GM13977 (cell line): ENCODE data around the gene PAAF1.

Experiments used
- DNase-seq: peaks from one replicate; pipeline ENCODE4 v3.0.0; 2012; ENCODE audit warnings: low spot score
- in situ Hi-C: fragments of 300-500 bp; cut with MboI; formaldehyde crosslinking; loops from one replicate; pipeline ENCODE4 v1.12.0; 2022; ENCODE audit warnings: low sequenced_read_pairs, low pct_unique_long_range_greater_than_20kb, mixed read lengths, inconsistent platforms; ENCODE audit not compliant: unreplicated experiment
- TF ChIP-seq, protein P1 (sequence below): IDR thresholded peaks from 2 replicates; pipeline ENCODE4 v1.5.1; 2012; ENCODE audit warnings: mild to moderate bottlenecking, control low read depth; ENCODE audit not compliant: insufficient read depth; ENCODE audit errors: extremely low read depth, missing control alignments

Gene PAAF1

DNA sequence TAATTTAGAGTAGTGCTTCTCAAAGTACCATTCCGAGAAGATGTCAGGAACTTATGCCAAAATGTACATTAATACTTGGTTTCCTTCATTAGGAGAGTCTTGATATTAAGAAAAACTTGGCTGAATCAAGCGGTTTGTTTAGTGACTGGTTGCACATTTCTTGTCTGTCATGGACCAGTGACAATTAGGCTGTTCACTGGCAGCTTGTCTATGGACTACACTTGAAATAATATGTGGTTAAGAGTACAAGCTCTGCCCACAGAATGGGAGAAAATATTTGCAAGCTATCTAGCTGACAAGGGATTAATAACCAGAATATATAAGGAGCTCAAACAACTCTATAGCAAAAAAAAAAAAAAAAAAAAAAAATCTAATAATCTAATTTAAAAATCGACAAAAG is 24.8 kb upstream of the PAAF1 start:
- in situ Hi-C loops = no loop called here

DNA sequence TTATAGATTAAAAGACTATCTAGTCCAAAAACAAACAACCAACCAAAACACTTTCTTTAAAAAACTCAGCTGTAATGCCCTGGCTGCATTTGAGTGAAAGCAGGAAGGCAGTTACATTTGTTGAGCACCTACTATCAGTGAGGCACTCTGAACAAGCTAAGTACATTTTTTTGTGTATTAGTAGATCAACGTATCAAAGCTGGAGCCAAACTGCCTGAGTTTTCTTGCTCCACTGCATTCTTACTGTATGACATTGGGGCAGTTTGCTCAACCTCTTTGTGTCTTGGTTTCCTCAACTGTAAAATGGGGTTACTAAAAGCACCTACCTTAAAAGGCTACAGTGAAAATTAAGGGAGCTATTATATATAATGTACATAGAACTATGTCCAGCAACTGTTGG is 22.1 kb upstream of the PAAF1 start:
- TF ChIP-seq, protein P1, sequence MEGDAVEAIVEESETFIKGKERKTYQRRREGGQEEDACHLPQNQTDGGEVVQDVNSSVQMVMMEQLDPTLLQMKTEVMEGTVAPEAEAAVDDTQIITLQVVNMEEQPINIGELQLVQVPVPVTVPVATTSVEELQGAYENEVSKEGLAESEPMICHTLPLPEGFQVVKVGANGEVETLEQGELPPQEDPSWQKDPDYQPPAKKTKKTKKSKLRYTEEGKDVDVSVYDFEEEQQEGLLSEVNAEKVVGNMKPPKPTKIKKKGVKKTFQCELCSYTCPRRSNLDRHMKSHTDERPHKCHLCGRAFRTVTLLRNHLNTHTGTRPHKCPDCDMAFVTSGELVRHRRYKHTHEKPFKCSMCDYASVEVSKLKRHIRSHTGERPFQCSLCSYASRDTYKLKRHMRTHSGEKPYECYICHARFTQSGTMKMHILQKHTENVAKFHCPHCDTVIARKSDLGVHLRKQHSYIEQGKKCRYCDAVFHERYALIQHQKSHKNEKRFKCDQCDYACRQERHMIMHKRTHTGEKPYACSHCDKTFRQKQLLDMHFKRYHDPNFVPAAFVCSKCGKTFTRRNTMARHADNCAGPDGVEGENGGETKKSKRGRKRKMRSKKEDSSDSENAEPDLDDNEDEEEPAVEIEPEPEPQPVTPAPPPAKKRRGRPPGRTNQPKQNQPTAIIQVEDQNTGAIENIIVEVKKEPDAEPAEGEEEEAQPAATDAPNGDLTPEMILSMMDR = no peak
- no peak for DNase-seq
- in situ Hi-C loops = no loop called here

More for the DNA sequence above, 24.8 kb upstream of the PAAF1 start:
- DNase-seq = no peak
- TF ChIP-seq, protein P1 = no peak

DNA sequence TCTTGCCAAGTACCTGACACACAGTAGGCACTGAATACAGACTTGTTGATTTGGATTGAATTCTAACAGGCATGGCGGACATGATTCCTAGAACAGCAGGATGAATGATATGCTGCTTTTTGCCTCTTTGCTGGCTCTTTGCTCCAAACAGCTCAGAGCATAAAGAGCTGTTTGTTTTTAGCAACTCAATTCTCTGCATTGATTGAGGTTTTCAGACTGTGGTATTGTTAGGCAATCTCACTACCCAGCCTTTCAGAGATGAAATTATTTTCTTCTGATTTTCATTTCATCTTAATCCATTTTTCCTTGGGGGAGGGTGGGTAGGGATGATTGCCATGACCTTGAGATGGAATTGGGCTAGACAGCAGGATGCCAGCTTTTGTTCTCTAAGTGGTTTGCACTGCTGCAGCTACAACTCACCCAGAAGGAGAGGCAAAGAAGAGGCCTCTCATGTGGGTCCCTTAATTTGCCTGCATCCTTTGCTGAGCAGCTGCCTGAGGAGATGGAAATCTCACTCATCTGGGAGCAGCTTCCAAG is 20.7 kb upstream of the PAAF1 start:
- no peak for DNase-seq
- in situ Hi-C loops = no loop called here
- TF ChIP-seq, protein P1 = no peak

DNA sequence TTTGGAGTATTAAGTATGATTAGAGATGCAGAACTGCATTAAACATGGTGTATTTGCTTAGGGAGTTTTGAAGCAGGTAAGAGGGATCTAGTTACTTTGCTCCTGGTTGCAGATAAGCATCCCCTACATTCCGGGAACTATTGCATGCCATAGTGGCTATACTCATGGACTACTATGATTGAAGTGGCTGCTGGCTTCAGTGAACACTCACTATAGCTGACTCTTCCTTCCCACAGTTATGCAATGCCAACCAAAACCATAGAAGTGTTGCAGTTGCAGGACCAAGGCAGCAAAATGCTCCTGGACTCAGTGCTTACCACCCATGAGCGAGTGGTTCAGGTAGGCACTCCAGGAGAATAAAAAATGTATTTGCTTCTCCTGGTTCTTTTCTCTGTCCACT is 17.1 kb upstream of the PAAF1 start:
- in situ Hi-C loops = no loop called here
- DNase-seq = no peak
- TF ChIP-seq, protein P1 = no peak

DNA sequence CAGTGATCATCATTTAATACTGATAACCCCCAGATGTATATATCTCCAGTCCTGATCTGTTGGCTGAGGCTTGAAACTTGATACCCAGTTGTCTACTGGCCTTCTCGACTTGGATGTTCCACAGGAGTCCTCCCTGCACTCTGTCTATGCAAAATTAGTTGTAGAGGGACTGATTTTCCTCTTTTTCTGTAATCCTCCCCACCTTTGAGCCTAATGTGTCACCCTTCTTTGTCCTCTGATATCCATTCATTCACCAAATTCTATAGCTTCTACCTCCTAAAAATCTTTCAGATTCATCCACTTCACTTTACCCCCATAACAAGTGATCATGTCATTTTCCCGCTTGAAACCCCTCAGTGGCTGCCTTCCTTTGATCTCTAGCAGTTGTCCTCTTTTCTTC is 16.6 kb upstream of the PAAF1 start:
- in situ Hi-C loops = no loop called here
- no peak for DNase-seq
- TF ChIP-seq, protein P1 = no peak

DNA sequence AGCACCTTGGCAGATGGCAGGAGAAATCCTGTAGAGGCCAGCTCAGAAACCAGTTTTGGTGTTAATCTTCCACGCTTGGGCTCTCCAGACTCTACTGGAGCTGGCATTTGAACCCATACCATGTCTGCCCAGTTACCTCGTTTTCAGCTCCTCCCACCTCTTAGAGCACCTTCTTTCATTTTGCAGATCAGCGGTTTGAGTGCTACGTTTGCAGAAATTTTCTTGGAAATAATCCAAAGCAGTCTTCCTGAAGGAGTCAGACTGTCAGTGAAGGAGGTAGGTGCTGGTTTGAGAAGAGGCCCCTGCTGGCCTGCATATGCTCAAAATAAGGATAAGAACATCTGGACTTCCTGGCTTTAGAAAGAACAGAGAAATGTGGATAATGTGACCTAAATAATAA is 13.8 kb upstream of the PAAF1 start:
- DNase-seq = no peak
- in situ Hi-C loops = no loop called here
- TF ChIP-seq, protein P1 = no peak
